Central memory CD4-positive, alpha-beta T cell (primary cell): ENCODE measurements around the gene TMEM38B.

Source experiments
- DNase-seq: peaks from one replicate; pipeline ENCODE4 v3.0.0; 2022
- total RNA-seq, 3 experiments: gene quantifications; one replicate each; lab custom pipeline; 2026; lab: John Stamatoyannopoulos, UW

Gene TMEM38B, protein sequence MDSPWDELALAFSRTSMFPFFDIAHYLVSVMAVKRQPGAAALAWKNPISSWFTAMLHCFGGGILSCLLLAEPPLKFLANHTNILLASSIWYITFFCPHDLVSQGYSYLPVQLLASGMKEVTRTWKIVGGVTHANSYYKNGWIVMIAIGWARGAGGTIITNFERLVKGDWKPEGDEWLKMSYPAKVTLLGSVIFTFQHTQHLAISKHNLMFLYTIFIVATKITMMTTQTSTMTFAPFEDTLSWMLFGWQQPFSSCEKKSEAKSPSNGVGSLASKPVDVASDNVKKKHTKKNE
- total RNA-seq = 12.7 to 23.8 (median 13.5) reads per million in 3 experiments

DNA sequence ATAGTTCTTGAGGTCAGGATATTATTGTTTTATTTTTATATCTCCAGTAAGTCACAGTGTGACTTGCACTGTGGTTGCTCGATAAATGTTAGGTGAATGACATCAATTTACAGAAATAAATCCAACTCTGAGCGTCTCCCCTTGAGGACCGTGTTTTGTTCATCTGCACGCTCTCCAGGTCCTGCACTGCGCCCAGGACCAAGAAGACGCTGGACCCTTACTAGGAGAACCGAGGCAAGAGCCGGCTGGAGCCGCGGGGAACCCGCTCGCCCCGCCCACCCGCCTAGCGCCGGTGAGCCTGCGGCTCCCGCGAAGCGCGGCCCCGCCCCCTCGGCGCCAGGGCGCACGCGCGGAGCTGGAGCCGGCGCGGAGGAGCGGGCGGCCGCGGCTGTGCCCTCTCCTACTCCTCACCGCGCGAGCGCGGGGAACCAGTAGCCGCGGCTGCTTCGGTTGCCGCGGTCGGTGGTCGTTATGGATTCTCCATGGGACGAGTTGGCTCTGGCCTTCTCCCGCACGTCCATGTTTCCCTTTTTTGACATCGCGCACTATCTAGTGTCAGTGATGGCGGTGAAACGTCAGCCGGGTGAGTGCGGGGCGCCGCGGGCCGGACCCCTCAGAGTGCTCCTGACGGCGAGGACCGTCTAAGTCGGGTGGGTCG, at the start of gene TMEM38B:
TMEM38B (plus strand) TSS at position 352 of the 658 bp plus-strand sequence; CDS start at position 472, 120 bp downstream.
- DNase-seq = peak; percentile 80

DNA sequence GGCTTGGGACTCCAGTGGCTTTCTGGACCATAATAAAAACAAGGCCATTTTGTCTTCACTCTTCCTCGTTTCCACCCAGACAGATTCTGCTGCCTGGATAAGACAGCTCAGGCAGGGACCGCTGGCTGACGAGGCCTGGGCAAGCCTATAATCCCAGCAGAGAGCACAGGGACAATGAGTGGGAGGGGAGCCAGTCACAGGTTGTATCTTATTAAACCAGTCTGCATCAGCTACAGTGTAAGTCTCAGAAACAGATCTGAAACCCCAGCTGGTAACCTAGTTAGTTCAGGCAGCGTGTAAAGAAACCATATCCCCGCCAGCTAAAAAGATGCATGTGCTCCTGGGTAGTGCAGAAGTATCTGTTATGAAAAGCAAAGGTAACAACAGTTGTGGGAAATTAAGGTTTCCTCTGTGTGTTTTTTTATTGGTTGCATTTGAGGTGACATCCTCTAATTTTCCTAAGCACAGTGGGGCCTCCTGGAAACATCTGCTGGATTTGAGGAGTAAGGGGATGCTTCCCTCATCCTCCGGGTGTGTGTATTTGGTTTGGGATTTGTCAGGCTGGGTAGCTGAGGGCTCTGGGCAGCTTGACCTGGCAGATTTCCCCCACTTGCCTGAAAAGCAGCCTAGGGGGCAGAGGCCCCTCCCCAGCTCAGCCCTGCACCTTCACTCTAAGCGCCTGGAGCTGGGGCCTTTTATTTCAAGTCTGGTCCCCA, 47.3 kb upstream of the TMEM38B start:
- DNase-seq = no peak

DNA sequence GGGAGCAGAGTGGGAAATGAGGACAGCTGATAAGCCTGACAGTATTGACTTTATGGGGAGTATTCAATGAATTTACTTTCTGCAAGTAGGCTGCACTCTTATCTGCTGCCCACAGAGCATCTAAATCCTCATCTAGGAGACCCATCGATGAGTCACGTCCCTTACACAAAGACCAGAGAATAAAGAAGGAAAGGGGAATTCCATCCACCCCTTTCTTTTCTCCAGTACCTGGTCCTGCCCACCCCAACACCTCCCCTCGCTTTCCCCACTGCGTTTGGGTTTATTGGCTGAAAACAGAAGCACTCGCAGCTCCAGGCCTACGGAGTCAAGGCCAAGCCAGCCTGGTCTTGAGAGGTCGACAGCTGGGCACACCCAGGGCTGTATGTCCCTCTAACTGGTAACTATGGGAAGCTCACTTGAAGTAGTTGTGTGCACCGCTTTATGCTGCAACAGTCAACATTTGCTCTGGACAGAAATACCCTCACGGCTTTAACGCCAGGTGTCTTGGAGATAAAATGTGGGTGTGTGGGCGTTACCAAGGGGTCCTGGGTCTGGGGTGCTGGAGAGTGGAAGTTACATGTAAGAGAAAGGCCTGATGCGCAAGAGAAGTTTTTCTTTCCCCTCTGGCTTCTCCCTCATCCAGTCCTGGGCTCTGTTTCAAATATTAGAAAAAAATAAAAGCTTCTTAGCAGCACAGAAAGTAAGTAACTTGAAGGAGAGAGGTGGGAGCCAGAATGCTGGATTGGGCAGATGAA, 46.6 kb upstream of the TMEM38B start:
- DNase-seq = no peak

DNA sequence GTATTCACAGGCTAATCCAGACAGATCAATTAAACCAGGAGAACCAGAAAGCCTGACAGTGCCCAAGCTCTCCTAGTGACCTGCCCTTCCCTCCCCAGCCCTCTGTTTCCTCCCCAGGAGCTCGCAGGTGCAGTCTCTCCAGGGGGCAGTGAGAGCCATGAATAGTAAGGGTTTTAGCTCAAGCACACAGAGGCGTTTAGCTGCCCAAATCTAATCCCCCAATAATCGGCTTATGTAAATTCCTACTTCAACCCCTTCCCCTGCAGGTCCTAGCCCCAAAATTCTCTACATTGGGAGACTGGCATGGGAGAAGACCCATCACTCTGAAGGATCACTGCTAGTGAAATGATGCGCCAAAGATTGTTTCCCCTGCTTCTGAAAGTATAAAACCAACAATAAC, 42.5 kb upstream of the TMEM38B start:
- no peak for DNase-seq

DNA sequence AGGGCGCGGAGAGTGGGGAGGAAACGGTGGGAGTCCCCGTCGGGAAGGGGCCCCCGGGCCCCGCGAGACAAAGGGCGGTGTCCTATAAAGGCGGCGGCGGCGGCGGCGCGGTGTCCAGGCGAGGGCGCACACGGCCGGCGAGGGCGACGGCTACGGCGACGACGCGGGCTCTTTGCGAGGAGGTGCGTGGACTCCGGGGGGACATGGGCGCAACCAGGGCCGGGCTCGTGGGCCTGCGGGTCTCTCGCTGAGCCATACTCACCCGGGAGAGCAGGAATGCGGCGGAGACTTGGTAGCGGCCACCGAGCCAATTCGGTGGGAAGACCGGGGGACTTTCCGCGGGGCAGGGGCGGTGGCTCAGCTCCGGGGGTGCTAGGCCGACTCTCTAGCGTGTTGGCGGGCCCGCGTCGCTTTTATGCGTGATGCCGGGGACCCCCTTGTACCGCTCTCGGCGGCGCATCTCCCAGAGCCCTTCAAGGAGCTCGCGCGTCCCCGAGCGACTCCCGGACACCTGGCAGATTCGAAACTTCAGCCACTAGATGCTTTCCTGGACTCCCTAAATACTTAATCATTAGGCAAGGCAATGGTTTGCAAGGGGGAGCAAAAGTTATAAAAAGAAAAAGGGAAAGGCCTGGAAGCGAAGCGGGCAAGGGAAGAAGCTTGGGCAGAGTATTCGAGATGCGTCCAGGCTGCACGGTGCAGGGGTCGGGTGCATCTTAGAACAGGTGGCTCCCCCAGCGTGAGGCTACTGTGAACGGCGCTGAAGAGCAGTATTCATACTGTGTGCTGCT, 38.0 kb upstream of the TMEM38B start:
- DNase-seq = no peak

DNA sequence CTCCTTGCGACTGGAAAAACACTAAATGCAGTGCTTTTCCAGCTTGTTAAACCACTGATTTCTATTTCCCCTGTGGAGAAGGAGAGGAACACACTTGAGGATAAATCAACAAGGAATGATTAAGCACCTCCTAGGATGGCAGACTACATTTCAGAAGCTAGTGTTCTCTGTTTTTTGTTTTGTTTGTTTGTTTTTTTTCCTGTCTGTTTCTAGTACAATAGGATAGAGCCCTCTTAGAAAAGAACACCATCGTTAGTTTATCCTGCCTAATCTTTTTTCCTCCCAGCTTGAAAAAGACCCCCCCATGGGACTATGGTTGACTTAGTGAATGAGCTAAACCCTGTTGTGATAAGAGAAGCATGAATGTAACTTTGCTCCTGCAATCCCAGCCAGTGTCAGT, 36.0 kb upstream of the TMEM38B start:
- no peak for DNase-seq

DNA sequence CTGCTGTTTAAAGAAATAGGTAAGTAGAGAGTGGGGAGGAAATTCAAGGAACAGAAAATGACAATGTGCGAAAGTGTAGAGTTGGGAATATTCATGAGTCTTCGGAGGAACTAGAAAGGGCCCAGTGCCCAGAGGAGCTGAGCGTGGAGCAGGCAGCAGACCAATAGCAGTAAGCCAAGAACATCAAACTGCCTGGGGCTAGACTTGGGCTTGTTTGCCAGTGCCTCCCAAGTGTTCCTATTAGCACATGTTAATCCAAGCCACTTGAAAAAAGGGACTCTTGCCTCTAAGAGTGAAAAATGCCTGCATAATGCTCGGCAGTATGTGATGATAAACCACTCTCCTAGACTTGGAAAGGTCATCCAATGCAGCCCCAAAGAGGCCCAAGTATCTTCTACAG, 33.3 kb upstream of the TMEM38B start:
- DNase-seq = no peak

DNA sequence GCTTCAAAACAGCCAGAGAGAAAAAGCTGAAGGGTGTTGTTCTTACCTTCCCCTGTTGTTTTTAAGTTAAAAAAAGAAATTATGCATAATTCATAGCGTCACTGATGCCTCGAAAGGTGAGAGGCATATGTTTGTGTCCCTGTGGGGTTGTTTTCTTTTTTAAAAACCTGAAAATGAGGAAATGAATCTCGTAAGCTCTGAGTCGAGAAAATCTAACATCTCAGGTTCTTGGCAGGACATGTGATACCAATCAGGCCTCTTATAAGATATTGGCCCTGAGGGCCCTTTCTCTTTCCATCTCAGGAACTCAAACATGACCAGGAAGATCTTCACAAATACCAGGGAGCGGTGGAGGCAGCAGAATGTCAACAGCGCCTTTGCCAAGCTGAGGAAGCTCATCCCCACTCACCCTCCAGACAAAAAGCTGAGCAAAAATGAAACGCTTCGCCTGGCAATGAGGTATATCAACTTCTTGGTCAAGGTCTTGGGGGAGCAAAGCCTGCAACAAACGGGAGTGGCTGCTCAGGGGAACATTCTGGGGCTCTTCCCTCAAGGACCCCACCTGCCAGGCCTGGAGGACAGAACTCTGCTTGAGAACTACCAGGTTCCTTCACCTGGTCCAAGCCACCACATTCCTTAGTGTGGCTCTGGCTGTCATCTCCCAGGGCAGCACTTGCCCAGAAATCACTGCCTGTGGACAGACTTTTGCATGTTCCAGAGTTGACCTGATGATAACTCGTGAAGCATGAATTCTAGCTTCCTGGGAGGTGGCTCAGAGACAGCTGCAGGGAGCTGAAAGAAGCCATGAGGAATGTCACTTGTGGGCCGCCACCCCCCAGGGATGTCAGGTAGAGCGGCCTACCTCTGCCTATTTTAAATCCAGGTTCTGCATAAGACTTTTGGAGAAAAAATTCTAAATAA, 31.9 kb upstream of the TMEM38B start, which contains the start of gene TAL2:
TAL2 (plus strand) TSS at position 274 of the 921 bp plus-strand sequence; CDS start at position 314, 40 bp downstream.
- DNase-seq = no peak

DNA sequence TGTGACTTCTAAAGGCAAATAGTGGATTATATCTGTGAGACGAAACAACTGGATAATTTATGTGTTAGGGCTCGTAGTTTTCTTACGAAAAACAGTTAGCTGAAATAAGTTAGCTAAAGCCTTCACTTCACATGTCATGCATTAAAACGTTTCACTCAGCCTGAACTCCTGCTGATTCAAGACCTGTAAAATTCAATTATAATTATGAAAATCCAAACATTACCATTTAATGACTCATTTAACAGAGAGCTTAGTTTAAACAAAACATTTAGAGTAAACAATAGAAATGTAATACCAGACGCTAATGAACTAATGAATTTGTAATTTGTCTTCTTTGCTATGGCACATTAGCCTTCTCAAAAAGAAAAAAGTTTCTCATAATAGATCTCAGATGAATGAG, 30.4 kb upstream of the TMEM38B start:
- no peak for DNase-seq

DNA sequence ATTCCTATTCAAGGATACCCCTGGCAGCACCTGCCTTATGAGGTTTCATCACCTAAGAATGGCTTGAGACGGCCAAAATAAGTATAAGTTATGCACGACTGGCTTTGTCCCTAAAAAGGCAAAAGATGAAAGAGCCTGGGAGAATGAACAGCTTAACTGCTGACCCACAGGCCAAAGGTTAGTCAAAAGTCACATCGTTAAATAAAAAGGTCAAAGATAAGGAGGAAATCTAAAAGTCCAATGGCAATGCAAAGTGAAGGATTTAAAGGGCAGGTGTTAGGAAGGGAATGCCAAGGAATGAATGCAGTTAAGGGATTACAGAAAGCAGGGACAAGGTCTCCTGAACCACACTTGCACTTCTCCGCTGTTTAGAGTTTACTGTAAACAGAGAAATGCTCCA, 26.5 kb upstream of the TMEM38B start:
- no peak for DNase-seq

DNA sequence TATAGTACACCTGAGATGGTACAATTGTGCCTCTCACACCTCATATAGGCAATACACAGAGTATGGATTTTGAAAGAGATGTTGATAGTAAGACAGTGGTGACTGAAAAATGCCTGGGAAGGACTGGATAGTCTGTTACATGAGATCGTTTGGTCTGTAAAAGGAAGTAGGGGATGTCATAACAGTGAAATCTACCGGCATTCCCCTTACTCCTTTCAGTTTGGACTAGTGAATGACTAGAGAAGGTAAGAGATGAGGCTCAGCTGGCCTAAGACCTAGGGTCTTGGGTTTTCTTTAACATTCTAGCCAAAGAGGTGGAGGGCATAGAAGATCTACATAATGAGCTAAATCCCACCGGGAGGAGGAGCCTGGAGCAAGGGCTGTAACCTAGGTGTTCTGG, 24.0 kb upstream of the TMEM38B start:
- no peak for DNase-seq

DNA sequence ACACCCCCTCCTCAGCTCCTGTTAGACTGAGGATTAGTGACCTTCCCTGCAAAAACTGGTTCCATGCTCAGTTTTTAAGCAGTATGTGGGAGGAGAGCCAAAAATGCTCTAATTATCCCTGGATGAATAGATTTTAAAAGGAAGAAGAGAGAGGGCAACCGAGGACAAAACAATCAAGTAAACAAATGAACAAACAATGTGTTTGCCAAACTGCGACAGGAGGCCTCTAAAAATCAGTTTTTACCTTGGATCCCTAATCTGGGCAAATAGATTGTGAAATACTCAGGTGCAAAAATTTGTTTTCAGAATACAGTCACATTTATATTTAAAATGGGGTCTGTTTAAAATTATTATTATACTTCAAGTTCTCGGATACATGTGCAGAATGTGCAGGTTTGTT, 23.6 kb upstream of the TMEM38B start:
- no peak for DNase-seq

DNA sequence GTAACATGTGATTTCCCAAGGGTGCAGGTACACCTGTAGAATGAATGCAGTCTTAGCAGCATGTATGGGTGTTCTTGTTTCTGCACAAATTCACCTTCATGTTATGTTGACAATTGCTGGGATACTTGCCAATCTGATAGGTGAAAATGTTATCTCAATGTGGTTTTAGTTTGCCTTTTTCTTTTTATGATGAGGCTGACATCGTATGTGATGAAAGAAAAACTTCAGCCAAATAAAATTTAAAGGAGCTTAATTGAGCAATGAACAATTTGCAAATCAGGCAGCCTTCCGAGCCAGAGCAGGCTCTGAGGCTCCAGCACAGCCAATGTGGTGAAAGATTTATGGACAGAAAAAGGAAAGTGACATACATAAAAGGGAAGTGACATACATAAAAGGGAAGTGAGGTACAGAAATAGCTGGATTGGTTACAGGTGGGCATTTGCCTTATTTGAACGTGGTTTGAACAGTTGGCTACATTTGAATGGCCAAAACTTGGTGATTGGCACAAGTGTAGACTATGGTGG, 21.6 kb upstream of the TMEM38B start:
- no peak for DNase-seq

DNA sequence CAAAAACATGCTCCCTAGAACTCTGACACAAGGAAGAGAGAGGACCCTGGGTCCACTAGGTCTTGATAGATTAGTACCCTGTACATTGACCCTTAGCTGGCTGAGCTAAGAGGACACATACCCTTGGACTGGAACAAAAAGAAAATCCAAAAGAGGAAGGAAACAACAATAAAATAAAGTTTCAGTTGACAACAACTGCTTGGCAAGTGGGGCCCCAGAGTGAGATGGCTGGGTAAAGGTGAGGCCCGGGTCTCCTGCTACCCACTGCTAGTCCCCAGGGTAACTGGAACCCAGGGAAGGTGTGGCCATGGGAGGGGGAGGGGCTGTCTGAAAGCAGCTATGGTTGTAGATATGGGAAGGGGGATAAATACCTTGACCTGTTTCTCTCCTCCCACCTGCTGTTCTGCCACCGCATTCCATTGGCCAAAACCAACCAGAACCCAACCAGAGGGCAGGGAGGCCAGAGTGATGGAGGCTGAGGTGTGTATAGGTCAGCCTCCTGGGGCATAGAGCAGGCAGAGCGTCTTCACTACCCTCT, 20.4 kb upstream of the TMEM38B start:
- DNase-seq = no peak

DNA sequence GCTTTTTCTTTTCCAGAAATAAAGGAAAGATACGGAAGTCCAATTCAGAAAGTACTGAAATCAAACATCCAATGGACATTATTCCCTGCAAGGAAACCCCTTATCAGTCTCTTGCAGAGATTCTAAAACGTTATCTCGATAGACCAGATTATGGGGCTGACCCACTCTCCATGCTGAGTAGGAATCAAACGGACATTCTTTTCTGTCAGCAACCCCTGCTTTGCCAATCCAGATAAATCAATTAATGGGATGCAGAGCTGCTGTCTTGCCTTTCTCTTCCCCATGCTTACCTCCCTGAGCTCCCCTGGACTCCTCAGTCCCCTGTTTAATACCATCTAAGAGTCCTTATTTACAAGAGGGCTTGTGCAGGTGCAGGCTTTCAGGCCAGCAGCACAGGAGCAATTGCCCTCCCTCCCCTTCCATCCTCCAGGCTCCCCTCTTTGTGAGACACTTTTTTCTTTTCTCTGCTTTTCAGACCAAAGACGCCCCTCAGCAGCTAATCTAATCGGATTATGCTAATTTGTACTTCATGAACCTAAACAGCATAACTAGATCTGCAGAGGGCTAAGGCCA, 17.9 kb upstream of the TMEM38B start:
- no peak for DNase-seq

DNA sequence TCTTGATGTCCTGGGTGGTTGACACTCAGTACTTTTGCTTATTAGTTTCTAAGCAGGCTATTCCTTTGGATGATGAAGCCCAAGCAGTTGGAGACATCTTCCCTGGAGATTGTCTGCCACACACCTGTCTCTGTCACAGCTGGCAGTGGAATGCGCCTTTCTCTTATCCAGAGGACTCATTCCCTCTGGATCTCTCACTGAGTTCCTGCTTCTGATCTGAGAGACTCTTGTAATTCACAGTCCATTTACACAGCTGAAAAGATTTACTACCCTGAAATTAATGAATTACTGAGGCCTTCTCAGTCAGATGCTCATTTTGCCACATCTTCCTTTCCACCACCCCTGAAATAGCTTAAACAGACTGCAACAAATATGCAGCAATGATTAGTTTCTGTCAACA, 16.2 kb upstream of the TMEM38B start:
- no peak for DNase-seq

DNA sequence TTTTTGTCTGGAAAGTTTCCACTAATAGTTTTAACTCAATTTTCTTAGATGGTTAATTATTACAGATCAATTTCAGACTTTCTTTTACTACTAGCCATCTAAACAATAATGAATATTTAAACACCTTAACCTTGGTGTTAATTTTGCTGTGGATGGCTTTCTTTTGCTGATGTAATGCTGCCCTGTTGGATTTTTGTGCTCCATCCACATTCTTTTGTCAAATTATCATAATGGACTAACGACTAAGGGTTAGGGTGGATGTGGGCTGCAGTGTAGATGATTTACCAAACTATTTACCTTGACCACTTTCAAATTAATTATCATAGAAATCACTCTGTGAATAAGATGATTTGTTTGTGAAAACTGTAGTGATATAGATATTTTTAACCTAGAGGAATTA, 15.6 kb upstream of the TMEM38B start:
- DNase-seq = no peak

DNA sequence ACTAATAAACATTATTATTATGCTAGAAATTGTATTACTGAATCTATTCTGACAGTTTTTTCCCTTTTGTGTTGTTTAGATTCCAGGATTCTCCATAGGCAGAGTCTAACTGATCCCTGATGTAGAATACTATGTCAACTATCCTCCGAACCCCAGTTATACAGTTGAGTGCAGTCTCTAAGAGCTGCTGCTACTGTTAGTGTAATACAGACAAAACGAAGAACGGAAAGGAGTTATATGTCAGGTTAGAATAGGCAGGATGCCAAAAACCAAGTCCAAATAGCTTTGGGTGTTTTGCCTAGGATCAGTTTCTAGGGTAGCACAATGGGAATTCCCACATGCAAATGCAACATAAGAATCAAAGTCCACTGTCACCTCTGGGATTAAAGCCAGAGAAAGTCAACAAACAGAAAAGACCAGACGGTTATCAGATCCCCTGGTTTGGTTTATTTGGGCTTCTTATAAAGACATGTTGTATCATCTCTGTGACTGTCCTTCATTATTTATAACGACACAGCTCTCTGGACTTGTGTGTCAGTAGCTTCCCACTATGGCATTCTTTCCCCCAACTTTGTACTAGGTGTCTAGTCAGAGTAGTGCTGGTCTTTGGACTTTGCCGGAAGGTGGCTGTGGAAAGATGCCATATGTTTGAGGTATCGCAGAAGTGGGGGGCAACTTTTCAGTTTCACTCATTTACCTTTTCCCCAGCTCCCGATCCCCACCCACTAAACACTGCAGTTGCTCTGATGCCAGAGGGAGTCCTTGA, 14.9 kb upstream of the TMEM38B start:
- no peak for DNase-seq

DNA sequence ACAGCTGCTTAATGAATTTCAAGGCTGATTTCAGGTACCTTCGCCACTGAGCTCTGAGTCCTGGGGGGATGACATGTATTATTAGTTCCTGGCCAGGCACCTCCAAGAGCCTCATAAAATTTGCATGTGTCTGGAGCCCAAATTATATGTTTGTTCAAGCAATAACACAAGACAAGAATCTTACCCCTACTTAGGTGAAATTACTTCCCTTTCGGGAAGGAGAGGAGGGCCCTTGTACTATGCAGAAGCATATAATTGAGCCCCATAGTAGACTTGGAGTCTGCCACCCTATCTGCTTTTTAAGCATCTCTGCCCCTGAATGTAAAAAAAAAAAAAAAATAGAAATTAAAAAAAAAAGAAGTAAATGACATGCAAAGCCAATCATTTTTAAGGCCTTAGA, 13.0 kb upstream of the TMEM38B start:
- no peak for DNase-seq
